ENCODE data around the gene NDUFB4.
"Not testable (repeated sequence)": the region's sequence is repeated elsewhere in the genome, so short reads cannot be mapped to it uniquely, and the experiment has no call there.

The NDUFB4 gene

GRCh38 chr3:120637851-120638559, 41.9 kb downstream of the NDUFB4 start:
- DNase-seq (ENCODE audit: low spot score), result no peak

GRCh38 chr3:120638820-120639219, 42.7 kb downstream of the NDUFB4 start:
- DNase-seq (ENCODE audit: low spot score), result not testable (repeated sequence)

GRCh38 chr3:120640231-120640630, 44.1 kb downstream of the NDUFB4 start:
- no peak for DNase-seq (ENCODE audit: low spot score)

GRCh38 chr3:120641696-120642246, 45.6 kb downstream of the NDUFB4 start:
- no peak for DNase-seq (ENCODE audit: low spot score)

GRCh38 chr3:120642368-120642948, 46.3 kb downstream of the NDUFB4 start:
- no peak for DNase-seq (ENCODE audit: low spot score)

GRCh38 chr3:120645083-120645845, 49.1 kb downstream of the NDUFB4 start:
- no peak for DNase-seq (ENCODE audit: low spot score)

- no peak for DNase-seq (ENCODE audit: low spot score)
These were observed 50.8 kb downstream of the NDUFB4 start for GRCh38 chr3:120646771-120647432.

- no peak for DNase-seq (ENCODE audit: low spot score)
These were observed 52.2 kb downstream of the NDUFB4 start for GRCh38 chr3:120648290-120648689.

GRCh38 chr3:120649830-120650233, 53.7 kb downstream of the NDUFB4 start:
- no peak for DNase-seq (ENCODE audit: low spot score)

GRCh38 chr3:120650311-120650710, 54.2 kb downstream of the NDUFB4 start:
- no peak for DNase-seq (ENCODE audit: low spot score)

Measured in CD4-positive, alpha-beta T cell treated with Interleukin-2 at 100 ng/mL for 4 hours (primary cell).